ENCODE measurements around the gene CENPU.

Gene CENPU

GRCh38 chr4:184705692-184706091, 28.2 kb downstream of the CENPU start:
- Histone ChIP-seq H3K27ac (no peak overlapping the region), H3K4me2 (ENCODE audit: low read length) (no peak overlapping the region)

GRCh38 chr4:184702114-184702513, 31.8 kb downstream of the CENPU start:
- H3K4me2 ChIP-seq (ENCODE audit: low read length), result no peak overlapping the region
- TF ChIP-seq, protein P1, sequence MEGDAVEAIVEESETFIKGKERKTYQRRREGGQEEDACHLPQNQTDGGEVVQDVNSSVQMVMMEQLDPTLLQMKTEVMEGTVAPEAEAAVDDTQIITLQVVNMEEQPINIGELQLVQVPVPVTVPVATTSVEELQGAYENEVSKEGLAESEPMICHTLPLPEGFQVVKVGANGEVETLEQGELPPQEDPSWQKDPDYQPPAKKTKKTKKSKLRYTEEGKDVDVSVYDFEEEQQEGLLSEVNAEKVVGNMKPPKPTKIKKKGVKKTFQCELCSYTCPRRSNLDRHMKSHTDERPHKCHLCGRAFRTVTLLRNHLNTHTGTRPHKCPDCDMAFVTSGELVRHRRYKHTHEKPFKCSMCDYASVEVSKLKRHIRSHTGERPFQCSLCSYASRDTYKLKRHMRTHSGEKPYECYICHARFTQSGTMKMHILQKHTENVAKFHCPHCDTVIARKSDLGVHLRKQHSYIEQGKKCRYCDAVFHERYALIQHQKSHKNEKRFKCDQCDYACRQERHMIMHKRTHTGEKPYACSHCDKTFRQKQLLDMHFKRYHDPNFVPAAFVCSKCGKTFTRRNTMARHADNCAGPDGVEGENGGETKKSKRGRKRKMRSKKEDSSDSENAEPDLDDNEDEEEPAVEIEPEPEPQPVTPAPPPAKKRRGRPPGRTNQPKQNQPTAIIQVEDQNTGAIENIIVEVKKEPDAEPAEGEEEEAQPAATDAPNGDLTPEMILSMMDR (IDR thresholded peaks at IDR 0.05), result no peak
- no peaks in the 10 kb centered on the region for H3K79me2 ChIP-seq
- no peak overlapping the region for H2AFZ ChIP-seq
- no peaks in the 10 kb centered on the region for H3K4me1 ChIP-seq
- H3K9me3 ChIP-seq (ENCODE audit: control insufficient read depth, low read length), result no peaks in the 10 kb centered on the region
- no peak overlapping the region for H3K4me3 ChIP-seq (ENCODE audit: low read depth, low read length)
- H3K36me3 ChIP-seq (ENCODE audit: control insufficient read depth, insufficient read depth, low read length), result no peaks in the 10 kb centered on the region
- no peak overlapping the region for H3K27ac ChIP-seq
- no peak overlapping the region for H3K9ac ChIP-seq
- H3K27me3 ChIP-seq (ENCODE audit: control insufficient read depth, insufficient read depth, low read length), result no peaks in the 10 kb centered on the region

More at GRCh38 chr4:184705692-184706091, 28.2 kb downstream of the CENPU start:
- Histone ChIP-seq H3K4me1 (no peaks in the 10 kb centered on the region), H3K36me3 (ENCODE audit: control insufficient read depth, insufficient read depth, low read length) (peaks cover 3% of the 10 kb centered on the region), H3K27me3 (ENCODE audit: control insufficient read depth, insufficient read depth, low read length) (no peaks in the 10 kb centered on the region), H3K9ac (no peak overlapping the region), H2AFZ (no peak overlapping the region), H3K4me3 (ENCODE audit: low read depth, low read length) (no peak overlapping the region), H3K79me2 (no peaks in the 10 kb centered on the region), H3K9me3 (ENCODE audit: control insufficient read depth, low read length) (no peaks in the 10 kb centered on the region)
- TF ChIP-seq, protein P1 (IDR thresholded peaks at IDR 0.05), result no peak

GRCh38 chr4:184699941-184700340, 34.0 kb downstream of the CENPU start:
- Histone ChIP-seq H3K27me3 (ENCODE audit: control insufficient read depth, insufficient read depth, low read length) (no peaks in the 10 kb centered on the region), H3K4me3 (ENCODE audit: low read depth, low read length) (no peak overlapping the region), H2AFZ (no peak overlapping the region), H3K36me3 (ENCODE audit: control insufficient read depth, insufficient read depth, low read length) (no peaks in the 10 kb centered on the region), H3K79me2 (no peaks in the 10 kb centered on the region), H3K4me2 (ENCODE audit: low read length) (no peak overlapping the region), H3K27ac (no peak overlapping the region), H3K9ac (no peak overlapping the region), H3K9me3 (ENCODE audit: control insufficient read depth, low read length) (no peaks in the 10 kb centered on the region), H3K4me1 (no peaks in the 10 kb centered on the region)
- TF ChIP-seq, protein P1 (IDR thresholded peaks at IDR 0.05), result no peak

DNA sequence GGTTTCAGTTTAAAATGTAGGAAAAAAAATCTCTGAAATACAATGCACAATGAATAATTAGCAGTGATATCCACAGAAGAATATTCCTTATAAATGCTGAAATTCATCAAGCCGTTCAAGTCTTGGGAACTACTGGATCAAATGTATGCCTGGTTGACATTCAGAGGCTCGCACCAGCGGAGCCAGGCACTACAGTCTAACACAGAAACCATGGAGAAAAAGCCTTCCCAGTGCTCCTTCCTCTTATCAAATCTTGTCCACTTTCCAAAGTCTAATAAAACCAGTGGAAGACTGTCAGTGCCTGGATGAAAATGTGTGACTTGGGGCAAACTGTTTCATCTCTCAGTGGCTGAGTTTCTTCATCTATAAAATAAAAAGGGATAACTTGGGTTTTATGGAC, 35.9 kb downstream of the CENPU start:
- H3K27ac ChIP-seq, result no peak overlapping the region

More for the DNA sequence above, 35.9 kb downstream of the CENPU start:
- H2AFZ ChIP-seq, result no peak overlapping the region
- H3K4me1 ChIP-seq, result no peaks in the 10 kb centered on the region
- no peaks in the 10 kb centered on the region for H3K9me3 ChIP-seq (ENCODE audit: control insufficient read depth, low read length)
- H3K79me2 ChIP-seq, result no peaks in the 10 kb centered on the region
- no peak overlapping the region for H3K9ac ChIP-seq
- H3K36me3 ChIP-seq (ENCODE audit: control insufficient read depth, insufficient read depth, low read length), result no peaks in the 10 kb centered on the region
- H3K4me3 ChIP-seq (ENCODE audit: low read depth, low read length), result no peak overlapping the region
- TF ChIP-seq, protein P1 (IDR thresholded peaks at IDR 0.05), result no peak
- H3K27me3 ChIP-seq (ENCODE audit: control insufficient read depth, insufficient read depth, low read length), result no peaks in the 10 kb centered on the region
- no peak overlapping the region for H3K4me2 ChIP-seq (ENCODE audit: low read length)

Data from parathyroid adenoma (tissue), 2 donors.